Endothelial cell of umbilical vein (primary cell): ENCODE measurements around the gene ZFP30. TPM values are rescaled to one million over a fixed set of nuclear protein-coding genes. Genes with fewer than 3 reads are reported as not detected.

Experiments
- BruUV-seq: library from RNA; stranded (reverse); fragments of 400-500 nt; replicated peaks from 2 replicates; lab custom pipeline; 2021; lab: Mats Ljungman, UMichigan
- CTCF ChIA-PET: fragments of 300-600, 350-600 bp; sonication (Branson Sonifier 250); formaldehyde crosslinking; loops from one replicate; lab custom pipeline; 2021; ENCODE audit warnings: antibody characterized with exemption, inconsistent platforms; lab: Charles Lee
- POLR2A ChIA-PET: fragments of 300-600, 350-600 bp; sonication (Branson Sonifier 250); formaldehyde crosslinking; loops from one replicate; lab custom pipeline; 2021; ENCODE audit warnings: antibody characterized with exemption, inconsistent platforms; lab: Charles Lee
- DNase-seq: peaks from one replicate; pipeline ENCODE4 v3.0.0-alpha.2; 2011; ENCODE audit warnings: low read depth, low spot score
- FAIRE-seq: peaks from 2 replicates; lab custom pipeline; 2011; peaks lifted over from hg19 to GRCh38; lab: Jason Lieb, UNC
- H2AFZ ChIP-seq: 2 replicates; pipeline ENCODE4 v1.6.0; 2012; ENCODE audit warnings: low read depth, low read length, control low read depth, inconsistent platforms
- H3K27ac ChIP-seq: 2 replicates; pipeline ENCODE4 v1.5.1; 2011; ENCODE audit warnings: low read depth, mild to moderate bottlenecking, control low read depth, low read length, moderate library complexity; ENCODE audit not compliant: insufficient read depth
- H3K27me3 ChIP-seq, 2 experiments: 2 replicates each; pipeline versions ENCODE4 v1.6.0 to v1.6.1; 2011; ENCODE audit warnings: low read length in 2 of 2, mixed read lengths in 1 of 2; ENCODE audit not compliant: control insufficient read depth in 2 of 2, insufficient read depth in 2 of 2
- H3K36me3 ChIP-seq, 2 experiments: 2 replicates in 1 of 2; 3 replicates in 1 of 2; pipeline ENCODE4 v1.5.1; 2011; ENCODE audit warnings: low read length in 2 of 2, mild to moderate bottlenecking in 1 of 2, moderate library complexity in 1 of 2; ENCODE audit not compliant: control insufficient read depth in 2 of 2, insufficient read depth in 2 of 2; ENCODE audit errors: extremely low read depth in 1 of 2
- H3K4me1 ChIP-seq: 3 replicates; pipeline ENCODE4 v1.5.1; 2011; ENCODE audit warnings: mild to moderate bottlenecking, low read length; ENCODE audit not compliant: control insufficient read depth, insufficient read depth; ENCODE audit errors: extremely low read depth
- H3K4me2 ChIP-seq: 2 replicates; pipeline ENCODE4 v1.6.1; 2011; ENCODE audit warnings: low read length, control low read depth, mixed read lengths; ENCODE audit not compliant: insufficient read depth
- H3K4me3 ChIP-seq, 3 experiments: fragments of 200-600 bp in 1 of 3; sonication (generic), shearing (Covaris generic) in 1 of 3; replicated peaks in 1 of 3; 2 replicates each; pipeline ENCODE4 v1.5.1; 2011 to 2016; ENCODE audit warnings: control low read depth in 3 of 3, low read length in 3 of 3, mild to moderate bottlenecking in 2 of 3, inconsistent platforms in 1 of 3, low read depth in 1 of 3, moderate library complexity in 1 of 3; ENCODE audit not compliant: insufficient read depth in 1 of 3
- H3K79me2 ChIP-seq: 2 replicates; pipeline ENCODE4 v1.6.0; 2012; ENCODE audit warnings: low read length, inconsistent platforms; ENCODE audit not compliant: control insufficient read depth, insufficient read depth
- H3K9ac ChIP-seq: replicated peaks from 2 replicates; pipeline ENCODE3; 2011; ENCODE audit warnings: low read length, control low read depth; ENCODE audit not compliant: insufficient read depth; ENCODE audit errors: extremely low read depth
- H3K9me1 ChIP-seq: replicated peaks from 3 replicates; pipeline ENCODE4 v1.6.0; 2011; ENCODE audit warnings: mild to moderate bottlenecking, low read length; ENCODE audit not compliant: control insufficient read depth, insufficient read depth; ENCODE audit errors: extremely low read depth
- H3K9me3 ChIP-seq: replicated peaks from 2 replicates; pipeline ENCODE4 v1.5.1; 2012; ENCODE audit warnings: low read length, inconsistent platforms; ENCODE audit not compliant: control insufficient read depth, insufficient read depth
- H4K20me1 ChIP-seq: replicated peaks from 2 replicates; pipeline ENCODE3; 2011; ENCODE audit warnings: mild to moderate bottlenecking, low read length; ENCODE audit not compliant: control insufficient read depth, insufficient read depth; ENCODE audit errors: extremely low read depth
- CTCF ChIP-seq, 2 donors: IDR thresholded peaks; 1 replicate in 1 of 2; 2 replicates in 1 of 2; pipeline ENCODE4 v1.5.1; 2011; ENCODE audit warnings: low read length in 2 of 2, mild to moderate bottlenecking in 2 of 2, moderate library complexity in 2 of 2, control low read depth in 1 of 2, inconsistent platforms in 1 of 2, low read depth in 1 of 2; ENCODE audit not compliant: insufficient read depth in 1 of 2; ENCODE audit errors: extremely low read depth in 1 of 2
- EZH2 ChIP-seq: IDR thresholded peaks from 2 replicates; pipeline ENCODE4 v1.6.1; 2012; ENCODE audit warnings: borderline replicate concordance, low read depth, mild to moderate bottlenecking, moderate library complexity, low read length, inconsistent platforms; ENCODE audit not compliant: severe bottlenecking
- FOS ChIP-seq: IDR thresholded peaks from 2 replicates; pipeline ENCODE4 v1.6.1; 2011; ENCODE audit warnings: mild to moderate bottlenecking, low read length, moderate library complexity, borderline replicate concordance; ENCODE audit not compliant: insufficient read depth
- GATA2 ChIP-seq: IDR thresholded peaks from 2 replicates; pipeline ENCODE4 v1.7.0; 2011; ENCODE audit warnings: low read depth, mild to moderate bottlenecking, moderate library complexity, mixed read lengths, low read length; ENCODE audit not compliant: insufficient read length, insufficient read depth
- JUN ChIP-seq: IDR thresholded peaks from 2 replicates; pipeline ENCODE4 v1.6.1; 2011; ENCODE audit warnings: borderline replicate concordance, low read depth; ENCODE audit not compliant: insufficient read length, insufficient read depth
- MAX ChIP-seq: IDR thresholded peaks from 2 replicates; pipeline ENCODE4 v1.6.1; 2011; ENCODE audit not compliant: insufficient read depth, insufficient read length
- MYC ChIP-seq: IDR thresholded peaks from one replicate; pipeline ENCODE4 v1.6.1; 2011; ENCODE audit warnings: mild to moderate bottlenecking, low read depth, low read length
- POLR2A ChIP-seq: IDR thresholded peaks from 2 replicates; pipeline ENCODE4 v1.6.1; 2012; ENCODE audit warnings: low read depth, mild to moderate bottlenecking, control low read depth, low read length
- POLR2AphosphoS5 ChIP-seq: IDR thresholded peaks from 2 replicates; pipeline ENCODE4 v1.6.1; 2012; ENCODE audit warnings: low read depth, mild to moderate bottlenecking, control low read depth, low read length, moderate library complexity; ENCODE audit not compliant: insufficient read depth
- dilution Hi-C: fragments of 300-500 bp; cut with MboI; formaldehyde crosslinking; loops from one replicate; pipeline ENCODE4 v1.15.0; 2019; ENCODE audit warnings: low sequenced_read_pairs; ENCODE audit not compliant: extremely low pct_ligation_motif_present
- intact Hi-C: fragments of 100-400 bp; cut with micrococcal nuclease; formaldehyde crosslinking; loops from one replicate; pipeline ENCODE4 v1.10.0; 2022
- polyA plus RNA-seq, 4 experiments: library from polyadenylated mRNA; depleted of rRNA in 3 of 4; stranded (reverse) in 3 of 4; unstranded in 1 of 4; fragments of >200 nt; gene quantifications; 2 replicates each; pipeline versions ENCODE4 v1.2.1 to v1.2.3, GENCODE V29; 2011 to 2012; ENCODE audit warnings: missing spikeins in 1 of 4
- total RNA-seq: library from RNA; stranded (reverse); gene quantifications from 2 replicates; pipeline ENCODE4 v1.2.3, GENCODE V29; 2021

ZFP30 gene
- total and polyA plus RNA-seq, 2 donors (not counting 3 experiments of a cell fraction or from before 2014, with no cell fraction given) = 1.6 to 7.6 TPM

- Histone ChIP-seq H3K4me2 (no peak overlapping the region), H3K9ac (no peak overlapping the region), H2AFZ (no peak overlapping the region), H3K27me3 (no peaks in the 10 kb centered on the region), H3K9me1 (no peaks in the 10 kb centered on the region), H3K27ac (no peak overlapping the region), H3K79me2 (no peaks in the 10 kb centered on the region), H3K9me3 (peaks cover 2% of the 10 kb centered on the region), H3K4me1 (no peaks in the 10 kb centered on the region), H3K36me3 (peaks cover 0 to 2% of the 10 kb centered on the region in 2 experiments), H3K4me3 (no peak overlapping the region), H4K20me1 (no peaks in the 10 kb centered on the region)
- ChIA-PET POLR2A (no interaction called here), CTCF (interaction anchor here (0.6 kb wide), 1 partner anchor 79 kb away, joined by 4 read pairs; no protein-coding TSS in a partner anchor)
- dilution Hi-C loops (no loop called here), intact Hi-C loops (no loop called here)
- no TSS peak for BruUV-seq
- TF ChIP-seq MAX (no peak), JUN (no peak), POLR2A (no peak), FOS (no peak), POLR2AphosphoS5 (no peak), CTCF (IDR thresholded peaks at IDR 0.05; ENCODE audit: extremely low read depth in 1 of 2, insufficient read depth in 1 of 2, low read depth in 1 of 2, low read length in 2 of 2) (no peak), EZH2 (no peak), MYC (no peak), GATA2 (no peak)
- FAIRE-seq (no peak), DNase-seq (no peak)
Measured at GRCh38 chr19:37695144-37695899, 40.1 kb upstream of the ZFP30 start.
